KG1 (cell line): ENCODE measurements around the gene ZFYVE9.
"Not testable (repeated sequence)": the region's sequence is repeated elsewhere in the genome, so short reads cannot be mapped to it uniquely, and the experiment has no call there.

Experiments
- DNase-seq: peaks from one replicate; lab custom pipeline; 2025; lab: John Stamatoyannopoulos, UW

The ZFYVE9 gene

GRCh38 chr1:52141513-52142219 is at the start of gene ZFYVE9:
TSS of gene ZFYVE9 (plus strand) at chr1:52142089. CDS start at chr1:52233207, 91,118 bp downstream.
- DNase-seq, result peak; percentile 34

DNA sequence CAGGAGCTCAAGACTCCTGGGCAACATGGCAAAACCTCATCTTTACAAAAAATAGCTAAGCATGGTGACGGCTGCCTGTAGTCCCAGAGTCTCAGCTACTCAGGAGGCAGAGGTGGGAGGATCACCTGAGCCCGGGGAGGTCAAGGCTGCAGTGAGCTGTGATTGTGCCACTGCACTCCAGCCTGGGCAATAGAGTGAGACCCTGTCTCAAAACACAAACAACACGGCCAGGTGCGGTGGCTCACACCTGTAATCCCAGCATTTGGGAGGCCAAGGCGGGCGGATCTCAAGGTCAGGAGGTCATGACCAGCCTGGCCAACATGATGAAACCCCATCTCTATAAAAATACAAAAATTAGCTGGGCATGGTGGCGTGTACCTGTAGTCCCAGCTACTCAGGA is 47.6 kb upstream of the ZFYVE9 start:
- DNase-seq, result not testable (repeated sequence)

DNA sequence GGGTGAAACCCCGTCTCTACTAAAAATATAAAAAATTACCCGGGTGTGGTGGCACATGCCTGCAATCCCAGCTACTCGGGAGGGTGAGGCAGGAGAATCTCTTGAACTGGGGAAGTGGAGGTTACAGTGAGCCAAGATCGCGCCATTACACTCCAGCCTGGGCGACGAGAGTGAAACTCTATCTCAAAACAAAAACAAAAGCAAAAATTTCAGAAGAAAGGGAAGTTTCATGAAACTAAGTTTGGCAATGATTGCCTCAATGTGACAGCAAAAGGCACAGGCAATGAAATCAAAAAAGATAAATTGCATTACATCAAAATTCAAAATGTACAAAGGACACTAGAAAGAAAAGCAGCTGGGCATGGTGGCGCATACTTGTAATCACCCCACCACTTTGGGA is 45.7 kb upstream of the ZFYVE9 start:
- DNase-seq, result no peak

DNA sequence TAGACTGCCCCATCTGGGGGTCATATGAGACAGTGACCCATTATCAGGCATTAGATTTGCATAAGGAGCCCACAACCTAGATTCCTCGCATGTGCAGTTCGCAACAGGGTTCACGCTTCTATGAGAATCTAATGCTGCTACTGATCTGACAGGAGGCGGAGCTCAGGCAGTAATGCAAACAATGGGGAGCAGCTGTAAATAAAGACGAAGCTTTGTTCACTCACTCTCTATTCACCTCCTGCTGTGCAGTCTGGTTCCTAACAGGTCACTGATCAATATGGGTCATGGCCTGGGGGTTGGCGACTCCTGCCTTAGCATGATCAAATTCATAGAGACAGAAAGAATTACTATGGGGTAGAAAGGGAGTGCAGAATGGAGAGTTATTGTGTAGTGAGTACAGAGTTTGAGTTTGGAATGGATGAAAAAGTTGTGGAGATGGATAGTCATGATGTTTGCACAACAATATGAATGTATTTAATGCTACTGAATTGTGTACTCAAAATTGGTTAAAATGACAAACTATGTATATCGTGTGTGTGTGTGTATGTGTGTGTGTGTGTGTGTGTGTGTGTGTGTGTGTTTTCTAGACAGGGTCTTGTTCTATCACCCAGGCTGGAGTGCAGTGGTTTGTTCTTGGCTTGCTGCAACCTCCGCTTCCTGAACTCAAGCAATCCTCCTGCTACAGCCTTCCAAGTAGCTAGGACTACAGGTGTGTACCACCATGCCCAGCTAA is 43.6 kb upstream of the ZFYVE9 start:
- DNase-seq, result no peak

DNA sequence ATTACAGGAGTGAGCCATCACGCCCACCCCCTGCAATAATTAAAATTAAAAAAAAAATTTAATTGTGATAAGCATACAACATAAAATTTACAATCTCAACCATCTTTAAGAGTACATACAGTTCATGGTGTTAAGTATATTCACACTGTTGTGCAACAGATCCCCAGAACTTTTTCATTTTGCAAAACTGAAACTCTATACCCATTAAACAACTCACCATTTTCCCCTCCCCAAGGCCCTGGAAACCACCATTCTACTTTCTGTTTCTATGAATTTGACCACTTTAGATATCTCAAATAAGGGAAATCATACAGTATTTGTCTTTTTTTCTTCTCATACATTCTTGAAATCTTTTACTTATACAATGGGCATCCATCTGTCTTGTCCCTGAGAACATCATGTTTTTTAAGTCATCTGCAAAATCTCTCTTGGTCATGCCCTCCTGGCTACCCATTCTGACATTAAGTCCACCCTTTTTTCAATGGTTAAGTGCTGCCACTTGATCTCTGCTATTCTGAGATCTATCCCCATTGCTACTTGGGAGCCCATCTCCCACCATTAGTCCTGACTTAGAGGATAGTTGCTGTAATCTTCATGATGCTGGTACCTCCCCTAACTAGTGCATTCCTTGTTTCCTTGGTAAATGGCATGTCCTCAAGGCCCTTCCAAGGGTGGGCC is 39.4 kb upstream of the ZFYVE9 start:
- DNase-seq, result no peak

DNA sequence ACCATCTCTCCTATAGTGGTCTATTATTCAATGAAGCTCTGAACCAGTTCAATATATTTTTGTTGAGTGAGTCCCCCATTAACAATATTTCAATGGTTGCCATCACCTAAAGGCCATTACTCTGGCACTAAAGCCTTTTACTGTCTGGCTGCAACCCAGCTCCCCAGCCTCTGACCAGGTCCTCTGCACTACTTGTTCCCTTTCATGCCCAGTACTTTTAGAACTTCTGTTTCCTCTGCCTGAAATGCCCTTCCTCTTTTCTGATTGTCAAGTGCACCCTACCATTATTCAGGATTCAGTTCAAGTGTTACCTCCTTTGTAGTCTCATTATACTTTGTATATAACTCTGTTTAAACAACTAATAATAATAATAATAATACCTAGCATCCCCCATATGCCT is 30.4 kb upstream of the ZFYVE9 start:
- DNase-seq, result no peak

DNA sequence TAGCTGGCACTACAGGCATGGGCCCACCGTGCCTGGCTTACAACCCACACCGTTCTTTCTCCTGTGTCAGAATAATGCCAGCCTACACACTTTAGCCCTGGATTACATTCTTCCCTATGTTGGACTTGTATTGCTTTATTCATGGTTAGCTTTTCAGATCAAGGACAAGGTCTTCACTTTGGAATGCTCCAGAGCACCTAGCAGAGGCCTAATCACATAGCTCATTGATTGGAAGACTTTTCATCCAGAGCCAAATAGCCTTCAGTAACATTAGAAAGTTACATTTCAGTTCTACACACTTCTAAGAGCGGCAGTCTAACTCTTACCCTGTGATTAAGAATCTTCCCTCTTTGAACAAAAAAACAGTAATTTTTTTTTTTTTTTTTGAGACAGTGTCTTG is 29.4 kb upstream of the ZFYVE9 start:
- no peak for DNase-seq

GRCh38 chr1:52119301-52120079 is 22.4 kb upstream of the ZFYVE9 start:
- no peak for DNase-seq

GRCh38 chr1:52122384-52122783 is 19.5 kb upstream of the ZFYVE9 start:
- no peak for DNase-seq

DNA sequence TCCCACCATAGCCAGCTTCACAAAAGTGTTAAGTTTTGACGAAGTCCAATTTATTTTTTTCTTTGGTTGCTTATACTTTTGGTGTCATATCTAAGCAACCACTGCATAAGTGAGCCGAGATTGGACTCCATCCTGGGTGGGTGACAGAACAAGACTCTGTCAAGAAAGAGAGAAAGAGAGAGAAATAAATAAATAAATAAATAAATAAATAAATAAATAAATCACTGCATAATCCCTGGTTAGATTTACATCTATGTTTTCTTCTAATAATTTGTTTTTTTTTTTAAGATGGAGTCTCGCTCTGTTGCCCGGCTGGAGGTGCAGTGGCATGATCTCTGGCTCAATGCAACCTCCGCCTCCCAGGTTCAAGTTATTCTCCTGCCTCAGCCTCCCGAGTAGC is 18.3 kb upstream of the ZFYVE9 start:
- no peak for DNase-seq

GRCh38 chr1:52125736-52126359 is 16.0 kb upstream of the ZFYVE9 start:
- DNase-seq, result no peak

GRCh38 chr1:52127181-52128180 is 14.4 kb upstream of the ZFYVE9 start:
- DNase-seq, result peak; percentile 20

DNA sequence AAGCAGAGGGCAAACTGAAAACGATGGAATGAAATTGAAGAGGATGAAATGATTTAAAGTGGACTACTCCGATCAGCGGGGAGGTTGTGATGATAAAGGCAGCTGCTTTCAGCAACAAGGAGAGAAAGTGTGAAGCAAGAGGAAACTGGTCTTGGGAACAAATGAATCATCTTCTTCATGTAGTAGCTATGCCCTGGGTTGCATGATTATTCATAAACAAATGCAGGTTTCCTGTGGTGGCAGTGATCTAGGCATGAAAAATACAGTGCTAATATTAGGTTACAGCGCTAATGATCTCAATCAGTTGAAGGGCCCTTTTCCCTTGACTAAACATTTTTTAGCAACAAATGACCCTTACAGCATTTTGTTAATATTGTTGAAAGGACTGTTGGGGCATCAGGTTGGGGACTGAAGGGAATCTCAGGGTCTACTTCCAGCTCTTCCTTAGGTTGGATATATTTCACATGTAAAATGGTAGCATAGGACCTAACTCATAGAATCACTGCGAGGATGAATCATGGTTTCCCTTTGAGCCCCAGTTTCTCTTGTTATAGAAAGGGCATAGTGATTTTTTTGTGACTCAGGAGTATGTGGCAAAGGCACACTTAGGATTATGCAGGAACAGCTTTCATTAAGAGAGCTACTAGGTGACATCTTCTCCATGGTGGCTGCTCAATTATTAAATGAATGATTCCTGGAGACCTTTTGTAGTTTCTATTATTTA is 1.9 kb upstream of the ZFYVE9 start:
- no peak for DNase-seq

- DNase-seq, result no peak
Measured at GRCh38 chr1:52140633-52141512, 1.0 kb upstream of the ZFYVE9 start.

DNA sequence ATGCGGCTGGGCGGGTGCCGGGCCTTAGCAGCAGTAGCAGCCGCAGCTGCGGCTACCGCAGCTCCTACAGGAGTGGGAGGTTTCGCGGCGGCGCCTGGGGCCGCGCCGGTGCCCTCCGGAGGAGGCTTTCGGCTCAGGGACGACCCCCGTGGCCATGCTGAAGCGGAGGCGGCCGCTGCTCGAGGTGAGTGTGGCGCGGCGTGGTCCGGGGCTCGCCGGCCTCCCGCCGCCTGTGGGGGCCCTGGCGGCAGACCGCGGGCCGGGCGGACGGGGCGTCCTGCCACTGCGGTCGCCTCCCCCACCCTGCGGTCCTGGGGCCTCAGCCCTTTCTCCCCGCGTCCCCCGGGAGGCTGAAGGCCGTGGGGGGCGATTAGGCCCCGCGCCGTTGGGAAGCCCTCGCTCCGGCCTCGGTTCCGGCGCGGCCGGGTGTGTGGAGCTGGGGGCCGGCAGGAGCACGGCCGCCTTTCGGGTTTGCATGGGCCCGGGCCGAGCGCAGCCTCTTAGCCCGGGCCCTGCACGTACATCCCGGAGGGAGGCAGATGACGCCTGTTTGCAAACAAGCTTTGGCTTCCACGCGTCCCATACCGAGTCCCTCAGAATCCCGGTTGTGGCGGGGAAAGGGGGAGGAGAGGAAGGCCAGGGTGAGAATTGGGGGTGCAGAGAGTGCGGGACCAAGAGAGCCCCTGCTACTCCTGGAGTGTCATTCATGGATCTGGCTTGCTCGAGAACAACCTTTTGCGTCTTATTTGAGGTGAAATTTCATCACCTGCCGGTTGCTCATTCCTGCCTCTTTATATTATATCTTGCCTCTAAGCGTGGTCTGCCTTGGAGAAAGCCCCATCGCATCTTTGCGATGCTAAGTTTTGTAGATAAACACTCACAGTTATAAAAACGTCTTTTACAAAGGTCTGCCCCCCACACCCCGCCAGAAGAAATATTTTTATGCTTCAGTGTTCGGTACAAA is 613 bp downstream of the ZFYVE9 start:
- peak; percentile 71 for DNase-seq

GRCh38 chr1:52145137-52145536 is 3.2 kb downstream of the ZFYVE9 start:
- DNase-seq, result no peak

- not testable (repeated sequence) for DNase-seq
Measured at GRCh38 chr1:52150445-52150844, 8.6 kb downstream of the ZFYVE9 start.

DNA sequence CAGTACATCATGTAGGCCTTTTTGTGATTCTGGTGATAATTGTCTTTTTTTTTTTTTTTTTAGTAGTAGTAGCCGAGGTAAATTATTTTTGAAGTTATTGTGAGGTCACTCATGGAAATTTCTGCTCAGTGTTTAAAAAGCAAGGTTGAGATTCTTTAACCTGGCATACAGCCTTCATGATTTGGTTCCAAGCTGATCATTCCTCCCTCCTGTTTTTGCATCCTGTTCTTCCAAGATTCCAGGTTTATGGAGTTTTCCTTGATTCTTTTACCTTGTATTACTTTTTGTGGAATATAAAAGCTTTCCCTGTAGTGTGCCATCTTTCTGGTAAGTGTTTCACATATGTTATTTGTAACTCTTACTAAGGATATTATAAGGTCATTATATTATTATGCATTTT is 9.1 kb downstream of the ZFYVE9 start:
- no peak for DNase-seq
